ENCODE data around the gene ABCA13. TPM values are rescaled to one million over a fixed set of nuclear protein-coding genes. Genes with fewer than 3 reads are reported as not detected.

The ABCA13 gene
- total and polyA plus RNA-seq, 8 donors: under 0.01 to 1.5 (median 0.32) TPM

DNA sequence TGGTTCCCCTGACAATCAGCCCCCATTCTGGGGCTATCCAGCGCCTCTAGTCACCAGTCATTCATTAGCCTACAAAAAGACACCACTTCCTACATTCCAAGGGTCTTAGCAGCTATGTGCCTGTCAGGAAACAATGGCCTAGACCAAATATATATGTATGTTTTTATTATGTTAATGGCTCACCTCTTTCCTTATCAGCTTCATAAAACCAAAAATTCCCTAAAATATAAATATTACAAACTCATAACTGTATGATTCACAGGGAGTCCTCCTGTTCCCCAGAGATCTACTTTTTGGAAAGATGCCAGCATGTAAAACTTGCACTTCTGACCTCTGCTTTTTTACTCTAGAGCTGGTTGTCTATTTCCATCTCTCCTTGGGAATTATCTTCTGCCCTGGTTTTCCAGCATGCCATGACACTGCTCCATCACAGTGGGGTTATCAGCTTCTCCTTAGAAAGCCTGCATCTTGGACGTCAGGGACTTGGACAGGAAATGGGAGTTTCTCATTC, 79.2 kb downstream of the ABCA13 start:
- Histone ChIP-seq H3K9me3 (no peaks in the 10 kb centered on the region), H3K27ac (no peak overlapping the region), H3K4me1 (no peaks in the 10 kb centered on the region), H3K36me3 (no peaks in the 10 kb centered on the region), H3K4me3 (no peak overlapping the region), H3K27me3 (no peaks in the 10 kb centered on the region)
- ATAC-seq: no peak
- no peak for FAIRE-seq
- intact Hi-C loops (cut with DNase I): no loop called here
- TF ChIP-seq, protein P1, sequence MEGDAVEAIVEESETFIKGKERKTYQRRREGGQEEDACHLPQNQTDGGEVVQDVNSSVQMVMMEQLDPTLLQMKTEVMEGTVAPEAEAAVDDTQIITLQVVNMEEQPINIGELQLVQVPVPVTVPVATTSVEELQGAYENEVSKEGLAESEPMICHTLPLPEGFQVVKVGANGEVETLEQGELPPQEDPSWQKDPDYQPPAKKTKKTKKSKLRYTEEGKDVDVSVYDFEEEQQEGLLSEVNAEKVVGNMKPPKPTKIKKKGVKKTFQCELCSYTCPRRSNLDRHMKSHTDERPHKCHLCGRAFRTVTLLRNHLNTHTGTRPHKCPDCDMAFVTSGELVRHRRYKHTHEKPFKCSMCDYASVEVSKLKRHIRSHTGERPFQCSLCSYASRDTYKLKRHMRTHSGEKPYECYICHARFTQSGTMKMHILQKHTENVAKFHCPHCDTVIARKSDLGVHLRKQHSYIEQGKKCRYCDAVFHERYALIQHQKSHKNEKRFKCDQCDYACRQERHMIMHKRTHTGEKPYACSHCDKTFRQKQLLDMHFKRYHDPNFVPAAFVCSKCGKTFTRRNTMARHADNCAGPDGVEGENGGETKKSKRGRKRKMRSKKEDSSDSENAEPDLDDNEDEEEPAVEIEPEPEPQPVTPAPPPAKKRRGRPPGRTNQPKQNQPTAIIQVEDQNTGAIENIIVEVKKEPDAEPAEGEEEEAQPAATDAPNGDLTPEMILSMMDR (IDR thresholded peaks at IDR 0.05): no peak
- 36 to 47% methylated on average over 2 of the region's 2 CpGs for WGBS, 2 donors
- DNase-seq: no peak

DNA sequence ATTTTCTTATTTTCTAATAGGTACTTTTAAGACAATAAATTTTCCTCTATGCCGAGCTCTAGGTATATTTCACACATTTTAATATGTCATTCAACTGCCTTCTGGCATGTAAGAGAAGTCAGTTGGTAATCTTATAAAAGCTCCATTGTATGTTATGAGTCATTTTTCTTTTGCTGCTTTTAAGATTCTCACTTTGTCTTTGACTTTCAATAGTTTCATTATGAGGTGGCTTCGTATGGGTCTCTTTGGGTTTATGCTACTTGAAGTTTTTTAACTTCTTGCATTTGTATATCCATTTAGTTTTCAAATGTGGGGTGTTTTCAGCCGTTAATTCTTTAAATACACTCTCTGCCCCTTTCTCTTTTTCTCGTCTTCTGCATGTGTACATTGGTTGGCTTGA, 80.5 kb downstream of the ABCA13 start:
- WGBS, 2 donors: 54 to 68% methylated on average over 4 of the region's 4 CpGs
- no peak overlapping the region for H3K4me3 ChIP-seq
- no peaks in the 10 kb centered on the region for H3K4me1 ChIP-seq
- TF ChIP-seq, protein P1 (IDR thresholded peaks at IDR 0.05): no peak
- H3K27ac ChIP-seq: no peak overlapping the region
- DNase-seq (no peak), ATAC-seq (no peak), FAIRE-seq (no peak)
- intact Hi-C loops (cut with DNase I): no loop called here
- no peaks in the 10 kb centered on the region for H3K36me3 ChIP-seq
- H3K27me3 ChIP-seq: no peaks in the 10 kb centered on the region
- no peaks in the 10 kb centered on the region for H3K9me3 ChIP-seq

DNA sequence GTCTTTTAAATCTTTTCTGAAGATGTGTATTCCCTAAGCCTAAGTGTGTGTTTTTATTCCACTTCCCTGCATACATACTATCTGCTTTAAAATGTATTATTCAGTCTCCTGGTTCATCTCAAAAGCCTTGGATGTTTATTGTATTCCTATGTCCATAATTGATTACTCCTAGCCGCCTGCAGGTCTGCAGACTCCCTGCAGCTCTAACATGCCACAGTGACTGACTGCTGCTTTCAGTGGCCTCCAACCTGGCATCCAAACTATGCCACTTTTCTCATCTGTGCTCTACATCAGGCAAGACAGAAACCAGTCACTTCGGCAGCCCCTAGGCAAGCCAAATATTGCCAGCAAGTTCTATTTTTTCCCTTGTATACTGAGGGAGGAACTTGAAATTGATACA, 81.7 kb downstream of the ABCA13 start:
- Histone ChIP-seq H3K36me3 (no peaks in the 10 kb centered on the region), H3K4me1 (no peaks in the 10 kb centered on the region), H3K27me3 (no peaks in the 10 kb centered on the region), H3K4me3 (no peak overlapping the region), H3K27ac (no peak overlapping the region), H3K9me3 (no peaks in the 10 kb centered on the region)
- DNase-seq (no peak), ATAC-seq (no peak), FAIRE-seq (no peak)
- intact Hi-C loops (cut with DNase I): no loop called here
- WGBS, 2 donors: 37 to 39% methylated on average over 2 of the region's 2 CpGs
- TF ChIP-seq, protein P1 (IDR thresholded peaks at IDR 0.05): no peak

DNA sequence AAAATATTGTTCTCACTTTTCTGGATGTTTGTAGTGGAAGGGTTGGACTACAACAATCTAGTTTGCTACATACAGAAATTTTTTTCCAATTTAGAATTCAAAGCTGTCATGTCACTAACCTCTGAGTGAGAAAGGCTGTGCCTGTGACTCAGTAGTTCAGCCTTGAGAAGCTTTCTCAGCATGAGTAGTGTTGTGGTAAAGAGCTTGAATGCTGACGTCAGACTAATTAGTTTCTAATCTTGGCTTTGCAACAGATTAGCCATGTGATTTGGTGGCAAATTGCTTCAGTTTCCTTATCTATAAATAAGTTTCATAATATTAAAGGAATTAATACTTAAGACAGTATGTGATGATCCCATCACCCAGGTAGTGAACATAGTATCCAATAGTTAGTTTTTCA, 83.8 kb downstream of the ABCA13 start:
- H3K4me3 ChIP-seq: no peak overlapping the region
- ATAC-seq (no peak), FAIRE-seq (no peak), DNase-seq (no peak)
- no peak overlapping the region for H3K27ac ChIP-seq
- H3K9me3 ChIP-seq: no peaks in the 10 kb centered on the region
- TF ChIP-seq, protein P1 (IDR thresholded peaks at IDR 0.05): no peak
- 14% methylated on average over 1 of the region's 1 CpG for WGBS, 2 donors
- H3K36me3 ChIP-seq: no peaks in the 10 kb centered on the region
- no peaks in the 10 kb centered on the region for H3K27me3 ChIP-seq
- intact Hi-C loops (cut with DNase I): no loop called here
- H3K4me1 ChIP-seq: no peaks in the 10 kb centered on the region

DNA sequence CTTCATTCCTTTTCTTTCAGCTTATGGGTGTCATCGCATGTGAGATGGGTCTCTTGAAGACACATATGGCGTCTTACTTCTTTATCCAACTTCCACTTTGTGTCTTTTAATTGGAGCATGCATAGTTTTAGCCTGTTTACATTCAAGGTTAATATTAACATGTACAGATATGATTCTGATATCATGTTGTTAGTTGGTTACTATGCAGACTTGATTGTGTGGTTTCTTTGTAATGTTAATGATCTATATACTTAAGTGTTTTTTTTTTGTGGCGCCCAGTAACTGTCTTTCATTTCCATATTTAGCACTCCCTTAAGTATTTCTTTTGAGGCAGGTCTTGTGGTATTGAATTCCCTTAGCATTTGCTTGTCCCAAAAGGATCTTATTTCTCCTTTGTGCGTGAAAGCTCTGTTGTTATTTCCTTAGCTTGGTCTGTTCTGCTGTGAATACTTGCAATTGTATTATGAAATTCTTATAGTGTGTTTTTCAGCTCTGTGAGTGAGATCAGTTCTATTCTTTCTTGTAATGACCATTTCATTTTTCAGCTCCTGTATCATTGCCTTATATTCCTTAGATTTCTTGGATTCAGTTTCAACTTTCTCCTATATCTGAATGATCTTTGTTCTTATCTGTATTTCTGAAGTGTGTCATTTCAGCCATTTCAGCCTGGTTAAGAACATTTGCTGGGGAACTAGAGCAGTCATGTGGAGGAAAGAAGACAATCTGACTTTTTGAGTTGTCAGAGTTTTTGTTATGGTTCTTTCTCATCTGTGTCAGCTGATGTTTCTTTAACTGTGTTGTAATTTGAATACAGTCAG, 88.4 kb downstream of the ABCA13 start:
- H3K9me3 ChIP-seq: no peaks in the 10 kb centered on the region
- H3K4me1 ChIP-seq: no peaks in the 10 kb centered on the region
- 64 to 71% methylated on average over 4 of the region's 4 CpGs for WGBS, 2 donors
- no peaks in the 10 kb centered on the region for H3K27me3 ChIP-seq
- intact Hi-C loops (cut with DNase I): no loop called here
- ATAC-seq (no peak), DNase-seq (no peak), FAIRE-seq (no peak)
- TF ChIP-seq, protein P1 (IDR thresholded peaks at IDR 0.05): no peak
- H3K4me3 ChIP-seq: no peak overlapping the region
- no peak overlapping the region for H3K27ac ChIP-seq
- H3K36me3 ChIP-seq: no peaks in the 10 kb centered on the region

All from pancreas (tissue), 10 donors.